Tongue (tissue), 2 donors: ENCODE data around the gene FIBIN. TPM values are rescaled to one million over a fixed set of nuclear protein-coding genes. Genes with fewer than 3 reads are reported as not detected.
"Not testable (repeated sequence)": the region's sequence is repeated elsewhere in the genome, so short reads cannot be mapped to it uniquely, and the experiment has no call there.

Experiments used
- DNase-seq: peaks from one replicate; pipeline ENCODE4 v3.0.0-alpha.2; 2015
- total RNA-seq: library from RNA; depleted of rRNA; stranded (reverse); fragments of >200 nt; gene quantifications from one replicate; pipeline ENCODE4 v1.2.3, GENCODE V29; 2014

Gene FIBIN
- total RNA-seq = 99.0 TPM

DNA sequence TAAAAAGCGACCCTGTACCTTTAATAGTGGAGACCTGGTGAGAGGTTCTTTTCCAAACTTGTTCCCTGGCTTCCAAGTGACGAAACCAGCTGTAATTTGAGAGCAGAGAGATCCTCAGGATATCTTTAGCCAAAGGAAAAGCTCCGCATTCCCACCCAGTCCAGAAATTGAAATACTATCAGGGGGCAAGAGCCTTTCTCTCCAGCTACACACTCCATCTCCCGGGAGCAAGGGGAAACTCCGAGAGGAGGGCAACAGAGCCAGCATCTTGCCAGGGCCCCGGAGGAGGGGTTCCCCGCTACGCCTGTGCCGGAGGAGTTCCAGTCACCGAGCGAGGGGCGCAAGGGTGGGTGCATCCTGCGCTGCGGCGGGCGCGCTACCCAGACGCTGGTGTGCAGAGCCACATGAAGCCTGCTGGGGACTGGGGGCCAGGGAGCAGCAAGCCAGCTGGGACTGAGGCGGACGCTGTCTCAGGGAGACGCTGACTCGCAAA, at the start of gene FIBIN:
Gene FIBIN, plus strand, starts transcription at position 148 of the 493 bp plus-strand sequence. CDS start 415 bp downstream, outside the sequence.
- peak; percentile 94 for DNase-seq

DNA sequence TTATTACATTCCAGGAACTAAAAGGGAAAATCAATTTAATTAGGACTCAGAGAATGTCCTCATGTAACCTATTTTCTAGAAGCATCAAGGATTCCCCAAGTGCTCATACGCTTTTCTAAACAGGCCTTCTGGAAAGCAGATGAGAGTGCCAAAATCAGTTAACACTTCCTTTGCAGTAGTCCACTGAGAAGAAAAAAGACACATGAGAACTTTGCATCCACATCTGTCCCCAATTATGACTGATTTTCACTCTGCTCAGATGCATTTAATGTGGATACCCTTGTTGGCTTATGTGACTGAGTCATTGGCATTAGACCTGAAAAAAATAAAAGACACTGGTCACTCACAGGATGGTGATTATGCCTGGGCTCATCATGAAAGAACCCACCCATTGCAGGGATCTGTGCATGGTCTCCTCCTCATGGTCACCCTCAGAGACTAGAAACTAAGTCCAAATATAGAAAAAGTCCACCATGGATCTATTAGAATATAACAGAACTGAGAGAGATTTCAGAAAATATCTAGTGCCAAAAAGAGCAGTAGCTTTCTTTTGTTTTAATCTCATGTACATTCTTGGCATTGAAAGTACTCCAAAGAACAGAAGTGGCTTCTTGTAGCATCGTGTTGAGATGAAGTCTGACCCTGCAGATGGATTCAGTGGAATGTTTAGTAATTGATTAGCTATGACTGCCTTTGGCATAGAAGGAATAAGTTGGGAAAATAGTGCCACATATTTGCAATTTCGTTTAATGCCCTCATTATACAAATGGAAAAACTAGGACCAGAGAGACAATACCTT, 48.8 kb upstream of the FIBIN start:
- DNase-seq = no peak

DNA sequence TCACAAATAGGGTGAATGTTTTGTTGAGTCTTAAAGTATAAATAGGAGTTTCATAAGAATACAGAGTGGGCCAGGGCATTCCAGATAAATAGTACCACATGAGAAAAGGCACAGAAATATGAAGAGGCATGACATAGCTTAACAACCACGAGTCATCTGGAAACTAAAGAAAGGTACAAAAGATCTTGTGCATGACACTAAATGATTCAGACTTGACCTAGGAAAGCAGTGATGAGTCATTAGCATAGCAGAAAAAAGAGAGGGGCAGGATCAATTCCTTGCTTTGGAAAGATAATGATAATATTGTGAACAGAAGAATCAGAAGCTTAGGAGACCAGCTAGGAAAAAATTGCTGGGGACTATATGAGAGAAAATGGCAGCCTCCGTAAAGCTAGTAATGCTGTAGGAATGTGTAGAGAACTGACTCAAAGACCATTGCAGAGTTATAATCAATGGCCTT, 47.6 kb upstream of the FIBIN start:
- no peak for DNase-seq

DNA sequence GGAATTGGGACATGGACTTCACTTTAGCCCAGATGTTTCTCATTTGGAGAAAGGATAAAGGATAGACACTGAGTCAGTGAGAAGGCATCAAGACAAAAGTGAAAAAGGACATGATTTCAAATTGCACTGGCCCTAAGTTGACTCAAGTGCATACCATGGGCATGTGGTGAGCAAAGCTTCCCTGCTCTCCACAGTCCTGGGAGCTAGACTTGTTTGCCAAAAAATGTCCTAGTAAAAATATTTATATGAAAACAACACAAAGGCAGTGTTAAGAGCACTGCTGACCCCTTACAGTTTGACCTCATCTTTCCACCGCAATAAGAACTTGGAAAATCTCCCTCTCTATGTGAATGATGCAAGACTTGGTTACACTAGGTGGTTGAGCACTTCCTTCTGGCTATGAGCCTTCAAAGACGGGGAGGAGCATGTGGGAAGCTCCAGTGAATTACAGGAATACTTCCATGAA, 46.5 kb upstream of the FIBIN start:
- DNase-seq = peak; percentile 86

DNA sequence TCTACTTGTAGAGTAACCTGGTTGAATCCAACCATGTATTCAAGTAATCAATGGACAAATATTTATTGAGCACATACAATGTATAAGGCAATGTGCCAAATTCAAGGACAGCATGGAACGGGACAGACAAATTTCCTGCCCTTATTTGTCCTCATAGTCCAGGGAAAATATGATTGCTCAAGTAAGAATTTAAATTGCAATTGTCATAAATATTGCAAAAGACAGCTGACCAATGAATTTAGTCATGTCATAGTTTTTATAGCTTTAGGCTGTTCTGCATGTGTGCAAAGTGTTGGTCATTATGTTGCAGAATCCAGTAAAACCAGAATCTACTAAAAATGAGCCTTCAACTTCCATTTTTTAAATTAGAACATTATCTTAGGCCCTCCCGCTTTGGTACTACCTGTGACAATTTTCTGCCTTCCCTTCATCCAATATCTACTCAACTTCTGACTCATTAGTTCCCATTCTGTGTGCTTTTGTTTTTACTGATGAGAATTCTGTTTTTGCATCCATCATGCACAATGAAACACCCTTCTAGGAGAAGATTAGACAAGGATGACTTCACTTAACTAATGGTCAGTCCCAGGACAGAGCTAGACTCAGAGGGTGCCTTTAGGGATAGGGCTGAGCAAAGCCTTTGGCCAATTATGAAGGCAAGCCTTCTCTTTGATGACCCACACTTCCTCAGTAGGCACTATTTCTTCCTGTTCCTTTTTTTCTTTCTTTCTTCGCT, 45.8 kb upstream of the FIBIN start:
- DNase-seq = no peak

DNA sequence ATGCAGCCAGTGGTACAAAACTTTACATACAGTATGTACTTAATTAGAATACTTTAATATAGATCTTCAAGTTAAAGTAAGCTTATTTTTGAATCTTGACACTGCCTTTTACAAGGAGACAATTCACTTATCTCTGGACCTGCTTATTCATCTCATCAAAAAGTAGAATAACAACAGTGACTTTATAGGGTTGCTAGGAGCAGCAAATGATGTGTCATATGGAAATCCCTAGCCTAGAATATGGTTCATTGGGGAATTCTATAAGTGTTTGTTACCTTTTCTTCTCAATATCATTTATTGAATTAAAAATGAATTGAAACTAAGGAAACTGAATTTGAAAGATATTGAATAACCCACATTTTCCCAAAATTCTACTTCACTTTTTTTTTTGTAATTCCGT, 45.0 kb upstream of the FIBIN start:
- DNase-seq = no peak

DNA sequence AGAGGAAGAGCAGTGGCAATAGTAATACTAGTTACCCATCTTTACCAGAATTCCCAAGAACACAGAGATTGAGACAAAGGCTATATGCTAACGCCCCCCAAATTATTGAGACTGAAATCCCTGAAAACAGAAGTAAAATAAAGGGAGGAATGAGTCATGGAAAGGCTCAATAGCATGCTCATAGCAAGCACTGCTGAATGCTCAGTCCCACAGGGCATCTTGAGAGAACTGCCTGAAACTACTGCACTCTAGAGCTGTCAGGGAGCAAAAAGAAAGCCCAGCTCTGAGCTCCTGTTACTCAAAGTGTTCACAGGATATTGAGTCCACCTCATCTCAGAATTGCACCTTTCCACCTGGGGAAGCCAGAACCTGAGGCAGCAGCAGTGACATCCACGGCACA, 44.1 kb upstream of the FIBIN start:
- no peak for DNase-seq

DNA sequence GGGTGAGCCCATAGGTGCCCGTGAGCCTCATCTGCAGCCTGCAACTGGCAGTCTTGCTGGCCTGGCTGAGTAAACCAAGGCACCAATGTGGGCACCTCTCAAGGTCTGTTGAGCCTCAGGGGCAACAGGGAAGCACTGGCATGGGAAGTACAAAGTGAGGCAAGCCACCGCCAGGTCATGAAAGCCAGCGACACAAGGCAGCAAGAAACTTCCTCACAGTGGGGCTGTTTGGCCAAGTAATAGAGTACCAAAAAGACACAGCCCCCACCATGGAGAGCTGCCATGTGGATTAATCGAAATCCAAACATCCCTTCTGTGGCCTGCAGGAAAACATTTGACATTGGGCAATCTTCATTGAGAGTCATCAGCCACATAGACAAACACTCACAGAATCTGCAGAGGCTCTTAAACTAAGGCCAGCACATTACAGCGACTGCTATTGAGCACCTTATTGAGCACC, 43.6 kb upstream of the FIBIN start:
- no peak for DNase-seq

DNA sequence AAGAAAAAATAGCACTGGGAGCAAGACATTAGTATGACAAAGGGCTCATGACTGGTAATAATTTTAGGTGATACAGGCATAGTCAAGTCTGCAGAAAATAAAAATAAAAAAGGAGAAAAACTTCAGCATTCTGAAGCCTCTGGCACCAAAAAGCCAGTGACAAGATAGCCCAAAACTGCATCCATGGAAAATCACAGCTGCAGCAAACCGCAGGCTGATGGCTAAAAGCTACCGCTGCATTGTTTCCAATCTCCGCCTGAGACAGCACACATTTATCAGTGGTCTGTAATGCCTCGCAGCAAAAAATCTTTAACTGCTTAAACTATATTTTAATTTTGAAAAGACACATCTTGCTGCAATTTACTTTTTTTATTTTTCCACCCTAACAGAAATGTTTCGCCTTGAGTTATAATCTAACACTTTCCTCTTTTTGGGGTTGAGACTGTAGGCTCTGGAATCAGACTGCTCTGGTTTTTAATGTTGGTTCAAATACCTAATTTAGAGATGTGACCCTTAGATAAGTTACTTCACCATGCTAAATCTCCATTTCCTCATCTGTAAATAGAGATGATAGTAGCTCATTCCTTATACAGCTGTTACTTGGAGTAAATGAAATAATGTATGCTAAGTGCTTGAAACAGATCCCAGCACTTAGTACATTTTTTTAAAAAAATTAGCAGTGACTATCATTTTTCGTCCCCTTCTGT, 42.0 kb upstream of the FIBIN start:
- DNase-seq = peak; percentile 45

DNA sequence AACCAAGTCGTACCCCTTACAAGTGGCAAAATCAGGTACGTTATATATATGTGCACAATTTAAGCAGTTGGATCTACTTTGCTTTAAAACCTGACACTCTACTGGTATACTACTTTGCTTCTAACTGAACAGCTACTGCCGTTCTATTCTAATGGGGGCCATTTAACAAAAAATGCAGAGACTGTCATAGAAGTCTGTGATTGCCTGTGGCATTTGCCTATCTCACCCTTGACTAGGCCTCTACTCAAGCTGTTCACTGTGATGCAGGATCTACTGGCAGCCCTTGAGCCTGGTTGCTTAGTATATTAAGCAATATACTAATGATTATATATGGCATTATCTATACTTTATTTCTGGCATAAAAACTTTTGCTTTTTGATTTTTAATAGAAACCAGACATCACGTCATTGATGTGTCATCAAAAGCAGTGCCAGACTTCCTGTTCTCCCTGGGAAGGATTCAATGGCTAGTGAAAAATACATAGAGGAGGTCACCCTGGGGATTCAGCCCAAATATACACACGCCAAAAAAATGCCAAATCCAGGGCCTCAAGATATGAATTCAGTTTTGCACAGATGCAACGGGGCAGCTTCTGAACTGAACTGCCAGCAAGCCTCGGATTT, 40.0 kb upstream of the FIBIN start:
- DNase-seq = no peak

DNA sequence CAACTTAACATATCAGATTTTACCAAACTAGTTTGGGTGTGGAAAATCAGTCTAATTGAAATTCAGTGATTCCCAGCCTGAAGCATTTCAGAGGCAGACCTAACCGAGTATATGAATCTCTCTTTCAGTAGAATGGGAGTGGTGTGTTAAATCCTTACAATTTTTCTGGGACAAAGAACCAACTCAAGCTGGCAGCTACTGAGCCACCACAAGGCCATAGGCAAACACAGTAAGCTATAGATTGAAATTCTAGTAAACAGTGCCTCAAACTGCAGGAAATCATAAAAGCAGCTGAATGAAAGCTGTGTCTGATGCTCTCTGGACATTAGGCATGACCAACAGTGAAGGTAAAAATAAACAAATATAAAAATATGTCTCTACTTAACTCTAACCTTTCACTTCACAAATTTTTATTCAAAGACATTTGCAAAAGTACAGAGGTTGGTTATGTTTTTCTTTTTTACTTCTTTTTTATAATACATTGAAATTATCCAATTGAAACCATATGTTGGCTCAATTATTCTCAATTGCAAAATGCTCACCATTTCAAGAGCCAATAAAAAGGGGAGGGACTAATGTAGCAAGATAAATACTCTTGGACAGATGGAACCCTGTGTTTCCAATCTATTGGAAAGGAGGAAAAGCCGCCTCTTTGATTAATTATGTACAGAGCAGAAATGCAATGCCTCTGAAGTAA, 35.8 kb upstream of the FIBIN start:
- peak; percentile 45 for DNase-seq

DNA sequence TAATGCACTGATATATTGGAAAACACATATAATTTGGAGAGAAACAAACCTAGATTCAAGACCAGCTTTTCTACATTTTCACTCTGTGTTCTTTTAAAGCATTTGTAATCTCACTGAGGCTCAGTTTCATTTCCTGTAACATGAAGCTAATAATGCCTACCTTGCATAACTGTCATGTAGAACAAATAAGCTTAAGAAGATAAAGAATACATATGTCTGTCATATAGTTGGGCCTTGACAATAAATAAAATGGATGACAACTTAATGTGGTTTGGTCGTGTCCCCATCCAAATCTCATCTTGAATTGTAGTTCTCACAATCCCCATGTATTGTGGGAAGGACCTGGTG, 35.2 kb upstream of the FIBIN start:
- no peak for DNase-seq

DNA sequence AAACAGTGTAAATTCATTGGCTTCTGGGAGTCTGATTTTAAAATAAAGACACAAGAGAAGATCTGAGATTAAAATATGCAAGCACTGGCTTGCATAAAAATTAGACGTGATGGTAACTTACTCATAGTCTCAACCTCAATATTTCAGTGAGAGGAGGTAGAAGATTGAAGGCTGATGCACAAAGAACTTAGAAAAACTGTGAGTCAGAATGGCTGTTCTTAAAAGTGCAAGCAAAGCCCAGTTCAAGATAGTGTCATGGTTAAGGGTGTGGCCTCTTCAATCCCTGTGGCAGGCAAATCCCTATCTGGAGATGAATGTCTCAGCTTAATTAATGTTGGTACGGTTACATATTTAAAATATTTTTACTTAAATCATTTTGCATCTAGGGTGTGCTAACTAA, 33.6 kb upstream of the FIBIN start:
- DNase-seq = no peak

DNA sequence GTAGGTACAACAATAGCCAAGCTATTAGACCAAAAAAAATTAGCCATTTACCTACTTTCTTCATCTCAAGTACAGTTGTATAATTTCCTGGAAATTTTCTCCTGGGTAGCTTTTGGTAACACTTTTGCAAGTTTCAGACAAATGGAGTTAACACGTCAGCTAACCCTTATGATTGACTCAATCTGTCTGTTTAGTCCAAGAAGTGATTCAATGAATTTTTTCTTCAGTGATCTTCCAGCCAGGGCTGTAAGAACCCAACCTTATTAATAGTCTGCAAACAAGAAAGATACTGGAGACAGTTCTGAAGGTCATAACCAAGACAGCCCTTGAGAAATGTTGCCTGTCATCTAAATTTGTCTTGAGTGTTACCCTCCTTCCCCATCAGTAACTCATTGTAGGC, 30.1 kb upstream of the FIBIN start:
- no peak for DNase-seq

DNA sequence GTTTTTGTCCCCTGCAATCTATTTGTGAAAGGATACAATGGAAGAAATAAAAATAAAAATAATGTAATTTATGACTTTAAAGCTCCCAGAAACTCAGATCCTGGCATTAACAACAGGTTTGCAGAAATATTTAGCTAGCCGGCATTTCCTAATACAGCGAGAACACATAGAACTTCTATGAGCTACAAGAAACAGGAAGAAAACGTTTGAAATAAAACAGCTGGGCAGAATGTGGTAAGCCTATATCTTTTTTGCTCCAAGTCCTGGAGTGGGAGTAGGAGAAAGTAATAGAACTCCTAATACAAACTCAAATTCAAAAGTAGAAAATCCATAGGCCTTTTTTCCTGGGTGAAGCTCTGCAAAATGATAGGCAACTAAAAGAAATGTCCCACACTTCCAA, 29.6 kb upstream of the FIBIN start:
- DNase-seq = peak; percentile 45

DNA sequence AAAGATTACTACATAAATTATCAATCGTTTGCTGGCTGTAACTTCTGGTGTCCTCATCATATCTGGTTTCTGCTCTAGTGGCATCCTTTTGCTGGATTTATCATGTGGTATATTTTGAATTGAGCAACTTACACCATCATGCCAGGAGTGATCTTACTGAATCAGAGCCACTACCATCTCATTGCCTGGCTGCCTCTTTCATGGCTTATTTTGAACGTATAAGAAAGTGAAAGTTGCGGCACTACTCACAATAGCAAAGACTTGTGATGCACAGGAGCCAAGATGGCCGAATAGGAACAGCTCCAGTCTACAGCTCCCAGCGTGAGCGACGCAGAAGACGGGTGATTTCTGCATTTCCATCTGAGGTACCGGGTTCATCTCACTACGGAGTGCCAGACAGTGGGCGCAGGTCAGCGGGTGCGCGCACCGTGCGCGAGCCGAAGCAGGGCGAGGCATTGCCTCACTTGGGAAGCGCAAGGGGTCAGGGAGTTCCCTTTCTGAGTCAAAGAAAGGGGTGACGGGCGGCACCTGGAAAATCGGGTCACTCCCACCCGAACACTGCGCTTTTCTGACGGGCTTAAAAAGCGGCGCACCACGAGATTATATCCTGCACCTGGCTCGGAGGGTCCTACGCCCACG, 28.9 kb upstream of the FIBIN start:
- not testable (repeated sequence) for DNase-seq

DNA sequence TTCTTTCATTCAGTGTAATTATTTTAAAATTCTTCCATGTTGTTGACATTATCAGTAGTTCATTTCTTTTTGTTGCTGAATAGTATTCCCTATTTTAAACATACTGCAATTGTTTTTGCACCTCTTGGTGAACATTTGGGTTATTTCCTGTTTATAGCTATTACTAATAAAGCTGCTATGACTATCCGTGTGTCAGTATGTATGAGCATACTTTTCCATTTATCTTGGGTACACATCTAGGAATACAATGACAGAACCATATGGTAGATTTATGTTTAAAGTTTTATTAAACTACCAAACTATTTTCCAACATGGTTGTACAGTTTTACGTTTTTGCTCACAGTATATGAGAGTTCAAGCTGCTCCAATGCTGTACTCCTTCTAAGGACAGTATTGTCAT, 22.0 kb upstream of the FIBIN start:
- DNase-seq = no peak

DNA sequence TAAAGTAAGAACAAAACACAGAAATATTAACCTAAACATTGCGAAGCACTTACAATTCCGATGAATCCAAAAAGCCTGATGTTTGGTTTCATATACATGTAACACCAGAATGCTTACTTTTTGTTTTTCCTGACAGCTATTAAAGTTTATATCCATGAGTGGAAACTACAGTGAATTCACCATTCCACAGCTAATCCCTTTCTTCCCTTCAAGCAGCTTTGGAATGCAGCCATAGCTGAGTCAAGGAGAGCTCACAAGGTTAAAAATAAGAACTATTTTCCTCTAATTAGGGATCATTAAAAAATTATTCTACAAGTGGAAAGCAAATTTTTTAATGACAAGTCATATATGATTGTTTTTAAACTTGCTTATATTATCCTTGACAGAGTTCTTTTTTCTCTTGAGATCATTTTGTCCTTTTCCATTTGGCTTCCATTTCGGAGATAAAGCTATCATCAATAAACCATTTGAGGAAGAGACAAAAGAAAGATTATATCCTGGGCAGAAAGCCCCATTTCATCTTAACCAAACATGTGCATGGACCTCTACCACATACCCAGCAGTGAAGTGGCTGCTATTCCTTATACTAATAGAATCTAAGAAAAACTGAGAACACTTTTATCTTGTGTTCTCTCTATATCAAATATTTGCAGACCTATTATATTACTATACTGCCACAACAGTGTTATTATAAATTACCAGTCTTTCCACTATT, 19.7 kb upstream of the FIBIN start:
- DNase-seq = peak; percentile 70

DNA sequence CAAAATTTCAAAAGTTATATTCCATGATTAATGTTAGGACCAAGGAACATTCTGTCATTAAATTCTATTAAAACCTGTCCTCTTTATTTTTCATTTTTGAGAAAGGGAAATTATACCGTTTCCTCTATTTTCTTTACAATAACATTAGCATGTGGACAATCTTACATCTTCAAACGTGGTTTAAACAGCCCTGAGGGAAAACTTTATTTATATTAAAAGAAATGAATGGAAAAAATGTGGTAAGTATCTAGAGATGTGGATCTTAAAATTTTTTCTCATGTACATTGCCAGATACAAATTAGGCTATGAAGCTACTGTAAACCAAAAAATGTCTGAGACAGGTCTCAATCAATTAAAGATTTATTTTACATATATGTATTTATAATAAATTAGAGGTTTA, 18.9 kb upstream of the FIBIN start:
- no peak for DNase-seq

DNA sequence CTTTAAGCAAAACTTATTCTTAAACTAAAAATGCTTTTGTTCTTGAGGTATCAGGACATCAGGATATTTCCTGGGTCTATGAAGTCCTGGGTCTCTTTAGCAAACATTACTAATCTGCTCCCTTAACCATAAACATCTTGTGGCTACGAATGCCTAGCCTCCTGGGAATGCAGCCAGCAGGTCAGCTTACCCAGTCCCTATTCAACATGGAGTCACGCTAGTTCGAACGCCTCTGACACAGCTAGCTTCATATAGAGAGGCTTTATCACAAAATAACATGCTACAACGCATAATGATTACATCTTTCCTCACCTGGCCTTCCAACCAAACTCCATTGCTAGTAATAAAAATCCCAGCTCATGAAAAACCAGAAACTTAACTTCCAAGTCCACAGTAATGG, 17.5 kb upstream of the FIBIN start:
- no peak for DNase-seq
